Stimulated activated naive CD8-positive, alpha-beta T cell treated with anti-CD3 and anti-CD28 coated beads, Interleukin-15, amount 100 ng/mL, for 72 hours (primary cell): Measurements from ENCODE around the gene CCDC167.

ENCODE experiments used
- ATAC-seq: fragments of 150-1000 bp; cut with Tn5 transposase; 2 replicates; pipeline ENCODE4 v1.10.0; 2021; ENCODE audit warnings: mild to moderate bottlenecking, moderate library complexity
- DNase-seq, 2 donors: peaks; one replicate each; pipeline ENCODE4 v3.0.0; 2021 to 2022
- H3K27ac Mint-ChIP-seq, 2 donors: one replicate each; pipeline ENCODE4 v1.8.0; 2022; ENCODE audit warnings: mild to moderate bottlenecking in 2 of 2, mixed read lengths in 2 of 2, moderate library complexity in 2 of 2
- H3K27me3 Mint-ChIP-seq: one replicate; pipeline ENCODE4 v1.8.0; 2022; ENCODE audit warnings: mixed read lengths
- H3K4me1 Mint-ChIP-seq: one replicate; pipeline ENCODE4 v1.8.0; 2022; ENCODE audit warnings: mild to moderate bottlenecking, mixed read lengths
- H3K4me3 Mint-ChIP-seq, 2 donors: one replicate each; pipeline ENCODE4 v1.8.0; 2022; ENCODE audit warnings: mild to moderate bottlenecking in 2 of 2, mixed read lengths in 2 of 2, moderate library complexity in 1 of 2
- H3K9me3 Mint-ChIP-seq, 2 donors: one replicate each; pipeline ENCODE4 v1.8.0; 2022; ENCODE audit warnings: mixed read lengths in 2 of 2

CCDC167 gene

DNA sequence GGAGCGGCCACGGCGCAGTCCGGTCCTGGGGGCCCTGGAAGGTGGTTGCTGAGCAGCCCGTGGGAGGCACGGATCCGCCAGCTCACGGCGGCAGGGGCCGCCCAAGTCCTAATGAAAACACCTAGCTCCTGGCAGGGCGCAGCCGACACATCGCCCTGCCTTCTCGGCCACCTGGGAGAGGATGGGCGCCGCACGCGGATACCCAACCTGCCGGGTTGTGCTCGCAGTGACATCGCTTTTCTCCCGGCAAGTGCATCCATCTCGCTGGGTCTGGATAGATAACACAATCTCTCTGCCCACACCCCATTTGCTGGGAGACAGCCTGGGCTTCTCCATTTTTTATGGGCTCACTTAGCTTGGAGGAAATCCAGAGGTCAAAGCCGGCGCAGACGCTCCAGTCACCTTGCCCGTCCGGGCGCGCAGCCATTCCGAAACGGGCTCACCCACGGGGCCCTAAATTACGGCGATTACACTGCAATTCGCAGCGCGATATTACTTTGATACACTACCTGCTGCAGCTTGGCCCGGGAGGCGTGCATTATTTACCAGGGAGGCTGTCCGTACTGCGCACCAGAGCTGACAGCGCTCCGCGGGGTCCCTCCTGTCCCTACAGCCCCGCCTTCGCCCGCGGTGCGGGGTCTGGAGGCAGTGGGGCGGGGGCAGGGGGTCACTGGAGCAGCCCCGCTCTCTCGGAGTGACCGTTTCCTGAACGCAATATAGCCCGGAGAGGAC is 36.2 kb upstream of the CCDC167 start:
- H3K4me3 Mint-ChIP-seq: peak overlapping the region; percentile 33 to 80
- no peak overlapping the region for H3K27ac Mint-ChIP-seq
- H3K27me3 Mint-ChIP-seq: no peaks in the 10 kb centered on the region
- ATAC-seq (peak; percentile 81), DNase-seq (peak in 1 of 2 donors; percentile 58)
- H3K9me3 Mint-ChIP-seq: no peaks in the 10 kb centered on the region
- H3K4me1 Mint-ChIP-seq: peaks cover 46% of the 10 kb centered on the region

DNA sequence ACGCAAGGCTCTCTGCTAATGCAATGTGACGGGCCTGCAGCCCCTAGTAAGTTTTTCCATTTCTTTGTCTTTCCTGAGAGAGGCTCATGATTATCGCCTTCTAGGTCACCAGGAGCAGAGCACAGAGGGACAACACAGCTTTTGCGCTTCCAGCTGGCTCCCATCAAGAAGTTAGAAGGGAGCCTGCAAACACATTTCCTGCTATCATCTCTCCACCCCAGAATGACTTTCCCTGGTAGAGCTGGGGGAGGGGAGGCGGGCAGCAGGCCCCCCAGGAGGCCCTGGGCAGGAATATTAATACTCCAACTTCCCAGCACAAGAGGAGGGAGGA is 35.7 kb upstream of the CCDC167 start:
- Mint-ChIP-seq H3K27me3 (no peaks in the 10 kb centered on the region), H3K4me3 (peak overlapping the region in 1 of 2 donors; percentile 80), H3K4me1 (peaks cover 40% of the 10 kb centered on the region), H3K27ac (no peak overlapping the region), H3K9me3 (no peaks in the 10 kb centered on the region)
- ATAC-seq (no peak), DNase-seq (no peak)

DNA sequence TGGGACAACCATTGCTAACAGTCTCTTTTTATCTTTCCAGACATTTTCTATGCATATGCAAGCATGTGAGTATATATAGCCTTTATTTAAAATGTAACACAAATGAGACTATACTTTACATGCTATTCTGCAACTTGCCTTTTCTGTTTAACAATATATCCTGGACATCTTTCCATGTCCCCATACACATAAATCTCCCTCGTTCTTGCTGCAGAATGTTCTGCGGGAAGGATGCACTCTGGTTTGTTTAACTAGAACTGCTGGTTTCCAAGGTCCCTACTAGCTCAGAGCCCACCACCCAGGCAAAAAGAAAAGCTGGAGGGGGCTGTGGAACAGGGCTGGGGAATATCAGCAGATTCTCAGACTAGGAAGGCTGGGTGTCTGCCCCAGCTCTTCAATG is 35.2 kb upstream of the CCDC167 start:
- ATAC-seq (no peak), DNase-seq (no peak)
- no peaks in the 10 kb centered on the region for H3K27me3 Mint-ChIP-seq
- H3K27ac Mint-ChIP-seq: no peak overlapping the region
- peaks cover 35% of the 10 kb centered on the region for H3K4me1 Mint-ChIP-seq
- no peak overlapping the region for H3K4me3 Mint-ChIP-seq
- H3K9me3 Mint-ChIP-seq: no peaks in the 10 kb centered on the region

DNA sequence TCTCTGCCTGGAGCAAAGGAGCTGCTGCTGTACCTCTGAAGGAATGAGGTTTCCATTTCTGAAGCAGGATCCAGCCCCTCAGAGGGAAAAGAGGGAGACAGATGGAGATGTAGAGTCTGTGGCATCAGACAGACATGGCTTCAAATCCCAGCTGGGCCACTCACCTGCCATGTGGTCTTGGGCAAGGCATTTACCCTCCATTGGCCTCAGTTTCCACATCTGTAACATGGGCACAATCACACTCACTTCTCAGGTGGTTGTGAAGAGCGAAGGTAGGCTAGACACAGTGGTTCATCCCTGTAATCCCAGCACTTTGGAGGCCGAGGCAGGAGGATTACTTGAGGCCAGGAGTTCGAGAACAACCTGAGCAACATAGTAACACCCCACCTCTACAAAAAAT is 32.4 kb upstream of the CCDC167 start:
- Mint-ChIP-seq H3K27ac (no peak overlapping the region), H3K4me1 (peaks cover 8% of the 10 kb centered on the region), H3K27me3 (no peaks in the 10 kb centered on the region), H3K4me3 (no peak overlapping the region), H3K9me3 (no peaks in the 10 kb centered on the region)
- no peak for ATAC-seq
- no peak for DNase-seq

DNA sequence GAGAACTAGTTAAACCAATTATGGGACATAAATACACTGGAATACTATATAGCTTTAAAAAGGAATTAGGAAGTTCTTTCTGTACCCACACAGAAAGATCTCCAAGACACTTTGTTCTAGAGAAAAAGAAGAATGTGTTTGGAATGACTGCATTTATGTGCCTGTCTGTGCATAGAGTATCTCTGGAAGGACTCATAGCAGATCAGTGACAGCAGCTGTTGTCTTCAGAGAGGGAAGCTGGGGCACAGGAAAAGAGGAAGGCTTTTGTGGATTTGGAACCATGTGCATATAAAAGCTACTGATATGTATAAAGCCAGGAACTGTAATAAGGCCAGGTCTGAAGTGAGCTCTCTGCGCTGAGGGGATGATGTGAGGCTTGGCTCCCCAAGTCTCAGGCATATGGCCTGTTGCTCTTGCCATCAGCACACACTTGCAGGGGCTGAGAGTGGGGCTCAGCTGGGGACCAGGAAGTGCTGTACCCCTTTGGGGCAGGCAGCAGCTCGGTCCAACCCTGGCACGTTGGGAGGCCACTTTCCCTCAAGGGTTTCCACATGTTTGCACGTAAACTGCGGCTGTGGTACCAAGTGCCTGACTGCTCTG is 31.8 kb upstream of the CCDC167 start:
- Mint-ChIP-seq H3K4me3 (no peak overlapping the region), H3K27me3 (no peaks in the 10 kb centered on the region), H3K9me3 (no peaks in the 10 kb centered on the region), H3K4me1 (peaks cover 9% of the 10 kb centered on the region), H3K27ac (no peak overlapping the region)
- DNase-seq (no peak), ATAC-seq (no peak)

DNA sequence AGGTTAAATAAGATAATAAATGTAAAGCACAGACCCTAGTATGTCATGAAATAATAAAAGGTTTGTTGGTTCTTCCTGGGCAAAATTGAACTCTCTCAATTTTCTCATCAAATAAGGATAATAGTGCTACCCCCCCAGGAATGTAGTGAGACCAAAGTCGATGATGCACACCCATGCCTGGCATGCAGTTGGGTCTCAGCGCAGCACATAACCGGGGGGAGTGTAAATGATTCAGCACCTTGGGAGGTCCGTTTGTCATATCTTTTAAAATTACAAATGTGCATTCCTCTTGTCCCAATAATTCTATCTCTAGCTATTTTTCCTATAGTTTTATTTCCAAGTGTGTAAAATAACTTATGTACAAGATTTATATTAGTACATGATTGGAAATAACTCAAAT is 31.3 kb upstream of the CCDC167 start:
- H3K27ac Mint-ChIP-seq: no peak overlapping the region
- H3K27me3 Mint-ChIP-seq: no peaks in the 10 kb centered on the region
- peaks cover 14% of the 10 kb centered on the region for H3K4me1 Mint-ChIP-seq
- H3K4me3 Mint-ChIP-seq: no peak overlapping the region
- ATAC-seq (no peak), DNase-seq (no peak)
- H3K9me3 Mint-ChIP-seq: no peaks in the 10 kb centered on the region

DNA sequence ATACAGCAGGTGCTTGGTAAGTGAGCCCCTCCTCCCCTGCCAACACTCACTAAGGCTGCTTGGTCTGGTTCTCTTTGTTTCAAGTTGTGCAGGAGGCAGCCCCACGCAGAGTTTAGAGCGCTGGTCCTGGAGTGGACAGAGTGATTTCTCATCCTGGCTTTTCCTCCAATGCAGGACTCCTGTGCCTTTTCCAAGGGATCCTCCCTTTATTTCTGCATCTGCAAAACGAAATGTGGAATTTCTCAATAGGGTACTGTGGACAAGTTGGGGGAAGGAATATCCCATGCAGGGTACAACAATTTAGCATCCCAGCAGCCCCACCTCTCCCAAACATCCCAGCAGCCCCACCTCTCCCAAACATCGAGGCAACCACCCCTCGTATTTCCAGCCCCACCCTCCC is 30.6 kb upstream of the CCDC167 start:
- Mint-ChIP-seq H3K27me3 (no peaks in the 10 kb centered on the region), H3K27ac (no peak overlapping the region), H3K4me3 (no peak overlapping the region), H3K4me1 (peaks cover 13% of the 10 kb centered on the region), H3K9me3 (no peaks in the 10 kb centered on the region)
- DNase-seq (no peak), ATAC-seq (no peak)

DNA sequence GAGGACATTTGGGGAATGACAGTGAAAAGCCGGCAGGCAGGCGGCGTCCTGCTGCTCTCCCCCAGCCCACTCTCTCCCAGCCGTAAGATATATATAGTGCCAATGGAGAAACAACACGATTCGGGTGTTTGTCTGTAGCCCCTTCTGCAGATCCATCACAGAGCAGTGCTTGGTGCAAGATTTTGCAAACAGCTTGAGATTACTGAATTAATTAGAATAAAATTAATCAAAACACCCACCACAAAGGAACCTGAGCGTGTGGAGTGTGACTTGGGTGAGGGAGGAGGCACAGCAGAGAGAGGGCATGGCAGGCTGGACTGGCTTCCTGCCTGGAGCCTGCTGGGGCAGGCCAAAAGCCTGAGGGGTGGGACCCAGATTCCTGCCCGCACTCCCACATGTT is 28.8 kb upstream of the CCDC167 start:
- no peaks in the 10 kb centered on the region for H3K9me3 Mint-ChIP-seq
- no peak overlapping the region for H3K27ac Mint-ChIP-seq
- H3K27me3 Mint-ChIP-seq: no peaks in the 10 kb centered on the region
- H3K4me3 Mint-ChIP-seq: no peak overlapping the region
- ATAC-seq: no peak
- H3K4me1 Mint-ChIP-seq: peaks cover 29% of the 10 kb centered on the region
- no peak for DNase-seq

DNA sequence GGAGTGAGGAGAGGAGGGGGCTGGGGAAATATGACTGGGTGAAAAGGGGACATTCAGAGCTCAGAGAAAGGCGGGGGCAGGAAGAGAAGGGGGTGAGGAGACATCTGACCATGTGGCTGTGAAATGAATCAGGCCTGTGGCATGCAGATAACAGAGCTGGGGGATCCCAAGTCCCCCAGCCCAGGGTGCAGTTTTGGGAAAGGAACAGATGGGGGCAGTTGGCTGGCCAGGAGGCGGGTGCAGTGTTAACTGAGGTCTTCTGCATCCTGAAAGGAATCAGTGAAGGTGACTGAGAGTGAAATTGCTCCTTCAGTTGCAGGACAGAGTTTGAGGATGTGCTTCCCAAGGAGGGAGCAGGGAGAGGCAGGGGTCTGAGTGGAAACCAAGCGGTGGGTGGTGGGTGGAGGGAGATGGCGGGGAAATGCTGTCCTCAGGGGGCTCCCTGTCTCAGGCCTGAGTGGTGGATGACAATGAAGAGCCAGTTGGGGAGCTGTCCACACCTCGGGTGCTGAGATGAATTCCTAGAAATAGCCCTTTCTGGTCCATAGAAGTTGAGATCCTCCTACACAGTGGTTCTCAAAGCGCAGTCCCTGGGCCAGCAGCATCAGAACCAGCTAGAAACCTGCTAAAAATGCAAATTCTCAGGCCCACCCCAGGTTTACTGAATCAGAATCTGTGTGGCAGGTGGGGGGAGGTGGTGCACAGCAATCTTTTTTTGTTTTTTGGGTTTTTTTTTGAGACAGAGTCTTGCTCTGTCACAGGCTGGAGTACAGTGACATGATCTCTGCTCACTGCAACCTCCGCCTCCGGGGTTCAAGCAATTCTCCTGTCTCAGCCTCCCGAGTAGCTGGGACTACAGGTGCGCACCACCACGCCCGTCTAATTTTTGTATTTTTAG is 26.0 kb upstream of the CCDC167 start:
- H3K4me1 Mint-ChIP-seq: peaks cover 56% of the 10 kb centered on the region
- no peak overlapping the region for H3K4me3 Mint-ChIP-seq
- no peaks in the 10 kb centered on the region for H3K27me3 Mint-ChIP-seq
- no peaks in the 10 kb centered on the region for H3K9me3 Mint-ChIP-seq
- H3K27ac Mint-ChIP-seq: no peak overlapping the region
- no peak for DNase-seq
- no peak for ATAC-seq

DNA sequence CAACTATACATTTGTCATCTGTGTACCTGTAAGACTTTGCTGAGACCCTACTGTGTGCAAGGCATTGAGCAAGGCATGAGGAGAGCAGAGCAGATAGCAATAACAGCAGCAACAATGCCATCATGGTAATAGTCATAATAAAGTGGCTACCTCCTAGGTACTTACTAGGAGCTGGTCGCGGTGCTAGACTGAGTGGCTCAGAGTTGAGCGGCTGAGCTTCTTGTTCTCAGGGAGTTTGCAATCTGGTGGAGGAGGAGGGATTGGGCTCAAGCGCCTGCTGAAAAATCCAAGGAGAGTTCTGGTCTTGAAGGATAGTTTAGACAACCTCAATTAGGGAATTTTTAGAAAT is 25.3 kb upstream of the CCDC167 start:
- Mint-ChIP-seq H3K27me3 (no peaks in the 10 kb centered on the region), H3K4me3 (no peak overlapping the region), H3K9me3 (no peaks in the 10 kb centered on the region), H3K4me1 (peaks cover 61% of the 10 kb centered on the region), H3K27ac (peak overlapping the region in 1 of 2 donors; percentile 48)
- ATAC-seq: no peak
- no peak for DNase-seq

DNA sequence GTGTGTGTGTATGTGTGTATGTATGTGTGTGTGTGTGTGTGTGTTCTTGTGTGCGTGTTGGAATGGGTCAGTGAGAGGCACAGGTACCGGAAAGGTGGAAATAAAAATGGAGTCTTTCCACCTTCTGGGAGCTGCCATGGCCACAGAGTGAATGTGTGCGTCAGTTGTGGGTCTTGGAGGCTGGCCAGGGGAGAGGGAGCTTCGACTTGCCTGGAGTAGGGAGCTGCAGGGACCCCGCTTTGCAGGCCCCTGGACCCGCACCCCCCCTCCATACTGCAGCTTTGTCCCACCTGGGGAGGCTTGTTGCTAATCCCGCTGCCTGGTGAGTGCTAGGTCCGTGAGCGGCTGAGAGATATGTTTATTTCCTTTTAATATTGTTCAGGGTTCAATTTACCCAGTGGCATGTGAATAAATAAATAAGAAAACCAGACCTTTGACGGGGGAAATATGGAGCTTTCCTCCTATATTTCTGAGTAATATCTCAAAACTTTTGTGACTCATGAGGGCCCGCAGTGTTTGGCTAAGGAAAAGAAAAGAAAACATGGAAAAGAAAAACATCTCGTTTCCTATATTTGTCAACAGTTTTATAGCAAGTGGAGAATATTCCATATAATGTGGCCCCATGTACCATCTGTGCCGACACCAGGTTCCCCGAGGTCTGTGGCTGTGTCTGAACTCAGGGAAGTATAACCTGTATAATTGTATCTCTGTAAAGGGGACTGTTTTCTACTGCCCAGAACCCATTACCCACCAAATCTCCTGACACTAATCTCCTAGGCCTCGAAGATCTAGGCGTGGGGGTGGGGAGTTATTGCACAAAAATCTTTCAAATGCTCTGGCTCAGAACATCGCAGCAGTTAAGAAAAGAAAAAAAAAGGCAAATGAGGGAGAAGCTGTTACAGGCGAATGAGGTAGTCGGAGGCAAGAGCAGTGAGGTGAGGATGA is 24.6 kb upstream of the CCDC167 start:
- H3K9me3 Mint-ChIP-seq: no peaks in the 10 kb centered on the region
- H3K27me3 Mint-ChIP-seq: no peaks in the 10 kb centered on the region
- peak overlapping the region in 1 of 2 donors; percentile 48 for H3K27ac Mint-ChIP-seq
- DNase-seq (no peak), ATAC-seq (no peak)
- no peak overlapping the region for H3K4me3 Mint-ChIP-seq
- peaks cover 64% of the 10 kb centered on the region for H3K4me1 Mint-ChIP-seq

DNA sequence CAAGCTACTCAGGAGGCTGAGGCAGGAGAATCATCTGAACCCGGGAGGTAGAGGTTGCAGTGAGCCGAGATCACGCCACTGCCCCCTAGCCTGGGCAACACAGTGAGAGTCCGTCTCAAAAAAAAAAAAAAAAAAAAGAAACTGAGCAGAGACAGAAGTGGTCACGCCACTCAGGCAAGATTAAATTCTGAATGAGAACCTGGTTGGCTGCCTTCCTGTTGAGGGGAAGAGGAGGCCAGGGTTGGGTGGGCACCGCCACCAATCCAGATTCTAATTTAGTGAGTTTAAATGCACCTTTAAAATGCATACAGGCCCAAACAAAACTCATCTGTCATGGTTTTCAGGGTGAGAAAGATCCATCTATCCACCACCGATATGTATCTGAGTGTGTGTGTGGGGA is 23.7 kb upstream of the CCDC167 start:
- Mint-ChIP-seq H3K27me3 (no peaks in the 10 kb centered on the region), H3K27ac (no peak overlapping the region), H3K4me1 (peaks cover 73% of the 10 kb centered on the region), H3K4me3 (no peak overlapping the region), H3K9me3 (no peaks in the 10 kb centered on the region)
- ATAC-seq (no peak), DNase-seq (no peak)

DNA sequence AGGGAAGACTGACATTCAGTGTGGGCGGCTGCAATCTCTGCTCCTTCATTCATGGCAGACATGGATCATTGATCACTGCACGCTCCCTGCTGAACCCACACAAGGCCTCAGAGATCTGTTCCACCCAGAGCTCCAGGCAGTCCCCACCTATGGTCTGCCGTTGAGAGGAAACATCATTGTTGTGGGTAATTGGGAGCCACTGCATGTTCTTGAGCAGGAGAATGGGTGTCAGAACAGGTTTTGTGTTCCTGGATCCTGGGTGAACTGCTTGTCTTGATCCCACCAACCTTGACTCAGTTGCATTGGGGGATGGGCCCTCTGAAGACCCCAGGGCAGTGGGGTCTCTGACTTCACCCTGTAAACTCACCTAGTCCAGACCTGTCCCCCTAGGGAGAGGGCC is 23.1 kb upstream of the CCDC167 start:
- Mint-ChIP-seq H3K9me3 (no peaks in the 10 kb centered on the region), H3K4me1 (peaks cover 79% of the 10 kb centered on the region), H3K4me3 (no peak overlapping the region), H3K27ac (no peak overlapping the region), H3K27me3 (no peaks in the 10 kb centered on the region)
- DNase-seq: no peak
- no peak for ATAC-seq

DNA sequence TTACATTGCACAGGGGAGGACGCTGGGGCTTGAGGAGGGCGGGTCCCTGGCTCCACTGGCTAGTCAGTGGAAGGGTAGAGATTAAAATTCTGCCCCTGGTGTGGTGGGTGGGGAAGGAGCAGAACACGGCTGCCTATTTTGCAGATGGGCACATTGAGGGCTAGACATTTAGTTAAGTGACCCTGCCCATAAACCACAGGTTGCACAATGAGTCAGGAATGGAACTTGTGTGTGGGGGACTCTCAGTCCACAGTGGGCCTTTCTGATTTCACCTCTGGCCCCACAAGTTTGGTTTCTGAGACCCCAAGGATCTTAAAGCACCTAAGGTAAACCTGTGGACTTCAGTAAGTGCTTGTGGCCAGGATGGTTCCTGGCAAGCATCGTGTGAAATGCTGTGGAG is 22.0 kb upstream of the CCDC167 start:
- Mint-ChIP-seq H3K27me3 (no peaks in the 10 kb centered on the region), H3K27ac (peak overlapping the region; percentile 60 to 64), H3K9me3 (no peaks in the 10 kb centered on the region), H3K4me1 (peaks cover 89% of the 10 kb centered on the region), H3K4me3 (peak overlapping the region in 1 of 2 donors; percentile 70)
- ATAC-seq (no peak), DNase-seq (peak in 1 of 2 donors; percentile 33)

DNA sequence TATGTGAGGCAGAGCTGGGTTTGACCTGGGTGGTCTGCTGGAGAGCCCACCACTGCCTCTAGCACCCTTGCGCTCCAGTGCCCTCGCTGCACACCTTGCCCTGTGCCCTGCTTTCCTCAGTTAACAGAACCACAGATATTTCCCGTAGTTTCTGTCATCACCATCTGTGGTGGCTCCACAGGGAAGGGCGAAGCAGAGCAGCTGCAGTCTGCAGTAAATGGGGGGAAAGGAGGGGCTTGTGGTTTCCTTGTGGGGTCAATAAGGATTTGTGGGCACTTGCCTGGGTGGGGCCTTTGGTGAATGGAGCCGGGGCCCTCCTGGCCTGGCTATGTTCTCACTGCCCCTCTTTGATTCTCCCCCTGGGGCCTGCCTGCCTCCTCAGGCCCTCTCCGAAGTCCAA is 21.2 kb upstream of the CCDC167 start:
- no peaks in the 10 kb centered on the region for H3K27me3 Mint-ChIP-seq
- no peaks in the 10 kb centered on the region for H3K9me3 Mint-ChIP-seq
- no peak for DNase-seq
- H3K27ac Mint-ChIP-seq: no peak overlapping the region
- H3K4me1 Mint-ChIP-seq: peaks cover 91% of the 10 kb centered on the region
- H3K4me3 Mint-ChIP-seq: peak overlapping the region in 1 of 2 donors; percentile 70
- ATAC-seq: no peak
